ENCODE measurements around the gene TCF4.

DNA sequence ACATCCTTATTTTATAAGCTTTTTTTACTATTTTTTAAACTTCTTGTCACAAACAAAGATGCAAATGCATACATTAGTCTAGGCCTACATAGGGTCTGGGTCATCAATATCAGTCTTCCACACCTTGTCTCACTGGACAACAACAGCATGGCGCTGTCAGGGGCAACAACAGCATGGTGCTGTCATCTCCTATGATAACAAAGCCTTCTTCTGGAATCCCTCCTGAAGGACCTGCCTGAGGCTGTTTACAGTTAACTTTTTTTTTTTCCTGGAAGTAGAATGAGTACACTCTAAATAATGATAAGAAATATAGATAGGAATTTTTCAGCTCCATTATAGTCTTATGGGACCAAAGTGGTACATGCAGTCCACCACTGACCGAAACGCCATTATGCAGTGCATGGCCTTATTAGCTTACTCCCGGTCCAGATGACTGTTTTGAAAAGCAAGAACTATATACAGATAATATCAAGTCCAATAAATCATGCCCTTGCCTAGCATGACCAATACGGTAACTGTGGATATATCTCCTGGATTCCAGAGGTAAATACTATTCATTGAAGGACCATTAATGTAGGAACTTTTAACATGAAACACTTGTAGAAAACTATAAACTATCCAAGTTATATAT, 38.4 kb downstream of the TCF4 start:
- no peak for TF ChIP-seq EZH2 (IDR thresholded peaks at IDR 0.05; ENCODE audit: borderline replicate concordance, insufficient read depth, low read depth, low read length, poor library complexity, severe bottlenecking)
- TF ChIP-seq, protein P1, sequence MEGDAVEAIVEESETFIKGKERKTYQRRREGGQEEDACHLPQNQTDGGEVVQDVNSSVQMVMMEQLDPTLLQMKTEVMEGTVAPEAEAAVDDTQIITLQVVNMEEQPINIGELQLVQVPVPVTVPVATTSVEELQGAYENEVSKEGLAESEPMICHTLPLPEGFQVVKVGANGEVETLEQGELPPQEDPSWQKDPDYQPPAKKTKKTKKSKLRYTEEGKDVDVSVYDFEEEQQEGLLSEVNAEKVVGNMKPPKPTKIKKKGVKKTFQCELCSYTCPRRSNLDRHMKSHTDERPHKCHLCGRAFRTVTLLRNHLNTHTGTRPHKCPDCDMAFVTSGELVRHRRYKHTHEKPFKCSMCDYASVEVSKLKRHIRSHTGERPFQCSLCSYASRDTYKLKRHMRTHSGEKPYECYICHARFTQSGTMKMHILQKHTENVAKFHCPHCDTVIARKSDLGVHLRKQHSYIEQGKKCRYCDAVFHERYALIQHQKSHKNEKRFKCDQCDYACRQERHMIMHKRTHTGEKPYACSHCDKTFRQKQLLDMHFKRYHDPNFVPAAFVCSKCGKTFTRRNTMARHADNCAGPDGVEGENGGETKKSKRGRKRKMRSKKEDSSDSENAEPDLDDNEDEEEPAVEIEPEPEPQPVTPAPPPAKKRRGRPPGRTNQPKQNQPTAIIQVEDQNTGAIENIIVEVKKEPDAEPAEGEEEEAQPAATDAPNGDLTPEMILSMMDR (IDR thresholded peaks at IDR 0.05), result no peak

Data from B cell (primary cell).